SK-N-SH (cell line): ENCODE data around the gene SP110. TPM values are rescaled to one million over a fixed set of nuclear protein-coding genes. Genes with fewer than 3 reads are reported as not detected.

Experiments used
- CTCF ChIA-PET: fragments of 300-600, 350-600 bp; formaldehyde crosslinking; extraction: SDS; loops from one replicate; lab custom pipeline; 2021; lab: Yijun Ruan, JAX
- POLR2A ChIA-PET: fragments of 350-600 bp; sonication (Branson Sonifier 250); formaldehyde crosslinking; extraction: SDS; loops from one replicate; lab custom pipeline; 2020; ENCODE audit warnings: antibody characterized with exemption, inconsistent platforms; lab: Yijun Ruan, JAX
- DNase-seq: peaks from one replicate; pipeline ENCODE4 v3.0.0; 2012
- H2AFZ ChIP-seq: fragments of 200-600 bp; sonication (generic); 2 replicates; pipeline ENCODE4 v1.8.1; 2016; ENCODE audit warnings: antibody characterized with exemption, mild to moderate bottlenecking, low read depth
- H3F3A ChIP-seq: fragments of 200-600 bp; sonication (generic); replicated peaks from 2 replicates; pipeline ENCODE3; 2016; ENCODE audit warnings: antibody characterized with exemption, mild to moderate bottlenecking; ENCODE audit not compliant: insufficient read depth
- H3K27ac ChIP-seq, 2 experiments: fragments of 200-500 bp in 1 of 2; fragments of 200-600 bp in 1 of 2; sonication (Bioruptor generic) in 1 of 2; sonication (generic), shearing (Covaris generic) in 1 of 2; 2 replicates each; pipeline versions ENCODE4 v1.5.1 to v1.6.1; 2014 to 2016; ENCODE audit warnings: low read depth in 2 of 2, inconsistent platforms in 1 of 2, low read length in 1 of 2, mild to moderate bottlenecking in 1 of 2, mixed read lengths in 1 of 2
- H3K27me3 ChIP-seq: fragments of 200-600 bp; sonication (generic), shearing (Covaris generic); 2 replicates; pipeline ENCODE4 v1.6.1; 2016; ENCODE audit warnings: mixed run types; ENCODE audit not compliant: insufficient read depth
- H3K36me3 ChIP-seq, 2 experiments: fragments of 200-500 bp in 1 of 2; fragments of 200-600 bp in 1 of 2; sonication (Bioruptor generic) in 1 of 2; sonication (generic) in 1 of 2; replicated peaks in 1 of 2; 2 replicates each; pipeline versions ENCODE3 to v1.5.1; 2014 to 2016; ENCODE audit warnings: low read length in 1 of 2, mild to moderate bottlenecking in 1 of 2; ENCODE audit not compliant: insufficient read depth in 2 of 2, control insufficient read depth in 1 of 2
- H3K4me1 ChIP-seq, 2 experiments: fragments of 200-500 bp in 1 of 2; fragments of 200-600 bp in 1 of 2; sonication (Bioruptor generic) in 1 of 2; sonication (generic), shearing (Covaris generic) in 1 of 2; 2 replicates each; pipeline versions ENCODE4 v1.5.1 to v1.6.1; 2014 to 2016; ENCODE audit warnings: low read depth in 1 of 2, low read length in 1 of 2, mixed run types in 1 of 2; ENCODE audit not compliant: insufficient read depth in 2 of 2, control insufficient read depth in 1 of 2
- H3K4me2 ChIP-seq: fragments of 200-600 bp; sonication (generic), shearing (Covaris generic); 2 replicates; pipeline ENCODE4 v1.6.1; 2017; ENCODE audit warnings: mixed run types
- H3K4me3 ChIP-seq, 2 experiments: fragments of 200-500 bp in 1 of 2; fragments of 200-600 bp in 1 of 2; sonication (Bioruptor generic) in 1 of 2; sonication (generic), shearing (Covaris generic) in 1 of 2; 2 replicates each; pipeline versions ENCODE4 v1.5.1 to v1.8.1; 2014 to 2016; ENCODE audit warnings: low read depth in 2 of 2, inconsistent platforms in 1 of 2, low read length in 1 of 2, mild to moderate bottlenecking in 1 of 2, mixed read lengths in 1 of 2, moderate library complexity in 1 of 2
- H3K79me2 ChIP-seq: fragments of 200-600 bp; sonication (generic); 2 replicates; pipeline ENCODE4 v1.8.1; 2017; ENCODE audit warnings: mild to moderate bottlenecking; ENCODE audit not compliant: insufficient read depth
- H3K9ac ChIP-seq: fragments of 200-600 bp; sonication (generic); 2 replicates; pipeline ENCODE4 v1.6.1; 2017; ENCODE audit warnings: mixed run types
- H3K9me2 ChIP-seq: fragments of 200-600 bp; sonication (generic); 2 replicates; pipeline ENCODE4 v1.6.1; 2017; ENCODE audit warnings: mixed run types
- H3K9me3 ChIP-seq: fragments of 200-600 bp; sonication (generic); 2 replicates; pipeline ENCODE4 v1.6.1; 2017; ENCODE audit warnings: mixed run types, mild to moderate bottlenecking, moderate library complexity
- H4K20me1 ChIP-seq: fragments of 200-600 bp; sonication (generic); 2 replicates; pipeline ENCODE4 v1.6.1; 2017; ENCODE audit warnings: mild to moderate bottlenecking, mixed run types; ENCODE audit not compliant: insufficient read depth
- CHD2 ChIP-seq: fragments of 150-350 bp; IDR thresholded peaks from 2 replicates; pipeline ENCODE4 v1.6.1; 2018; ENCODE audit warnings: low read length; ENCODE audit not compliant: partially characterized antibody
- EP300 ChIP-seq, 2 experiments: IDR thresholded peaks; 2 replicates each; pipeline versions ENCODE4 v1.4.0 to v1.6.1; 2012; ENCODE audit warnings: borderline replicate concordance in 1 of 2, low read depth in 1 of 2, low read length in 1 of 2
- EZH2phosphoT487 ChIP-seq: fragments of 200-600 bp; sonication (generic); IDR thresholded peaks from 2 replicates; pipeline ENCODE4 v1.6.1; 2017; ENCODE audit warnings: low read depth, mixed run types, mild to moderate bottlenecking, antibody characterized with exemption, moderate library complexity, borderline replicate concordance
- GATA2 ChIP-seq: sonication (generic); formaldehyde crosslinking; IDR thresholded peaks from 2 replicates; pipeline ENCODE4 v1.5.0; 2020; ENCODE audit warnings: mild to moderate bottlenecking, missing genetic modification reagents
- JUND ChIP-seq: IDR thresholded peaks from 2 replicates; pipeline ENCODE4 v1.4.0; 2012
- MEF2A ChIP-seq: IDR thresholded peaks from 2 replicates; pipeline ENCODE4 v1.4.0; 2012; ENCODE audit warnings: low read depth, borderline replicate concordance
- MXI1 ChIP-seq: IDR thresholded peaks from 2 replicates; pipeline ENCODE4 v1.6.1; 2012; ENCODE audit warnings: mild to moderate bottlenecking, low read depth, low read length, improper control_type of control experiment
- NRF1 ChIP-seq: IDR thresholded peaks from 2 replicates; pipeline ENCODE4 v1.6.1; 2012; ENCODE audit warnings: low read depth, mild to moderate bottlenecking, low read length
- POLR2AphosphoS5 ChIP-seq: IDR thresholded peaks from 2 replicates; pipeline ENCODE4 v1.6.1; 2012; ENCODE audit warnings: low read depth, low read length
- RAD21 ChIP-seq: IDR thresholded peaks from 2 replicates; pipeline ENCODE4 v1.6.1; 2012; ENCODE audit warnings: mild to moderate bottlenecking, low read length
- RCOR1 ChIP-seq: fragments of 150-350 bp; IDR thresholded peaks from 2 replicates; pipeline ENCODE4 v1.6.1; 2017; ENCODE audit warnings: antibody characterized with exemption, low read length
- RFX5 ChIP-seq: IDR thresholded peaks from 2 replicates; pipeline ENCODE4 v1.6.1; 2012; ENCODE audit warnings: mild to moderate bottlenecking, improper control_type of control experiment, low read length
- RXRA ChIP-seq: IDR thresholded peaks from 2 replicates; pipeline ENCODE4 v1.4.0; 2012; ENCODE audit warnings: low read depth, mild to moderate bottlenecking, borderline replicate concordance
- SMC3 ChIP-seq: IDR thresholded peaks from 2 replicates; pipeline ENCODE4 v1.6.1; 2012; ENCODE audit warnings: low read depth, low read length, improper control_type of control experiment
- TCF12 ChIP-seq: IDR thresholded peaks from 2 replicates; pipeline ENCODE4 v1.4.0; 2012
- TEAD4 ChIP-seq: IDR thresholded peaks from 2 replicates; pipeline ENCODE4 v1.4.0; 2012; ENCODE audit warnings: mild to moderate bottlenecking, borderline replicate concordance; ENCODE audit not compliant: insufficient read depth
- ZBTB33 ChIP-seq: IDR thresholded peaks from 2 replicates; pipeline ENCODE4 v1.4.0; 2012; ENCODE audit warnings: low read depth, borderline replicate concordance
- WGBS: methylation state at CpG from one replicate; pipeline ENCODE4 v1.1.6; 2017; ENCODE audit warnings: low lambda C conversion rate; 5-methylcytosine and 5-hydroxymethylcytosine counted together
- polyA plus RNA-seq, 3 experiments: library from polyadenylated mRNA; depleted of rRNA; stranded (reverse); fragments of >200 nt; gene quantifications; 2 replicates each; pipeline ENCODE4 v1.2.3, GENCODE V29; 2012
- TF ChIP-seq, protein P1 (sequence below): IDR thresholded peaks from 2 replicates; pipeline ENCODE4 v1.4.0; 2012; ENCODE audit warnings: low read depth
- TF ChIP-seq, protein P2 (sequence below): IDR thresholded peaks from 2 replicates; pipeline ENCODE4 v1.6.1; 2012; ENCODE audit warnings: mild to moderate bottlenecking, low read depth, low read length, moderate library complexity
- TF ChIP-seq, protein P3 (sequence below): IDR thresholded peaks from 2 replicates; pipeline ENCODE4 v1.4.0; 2012; ENCODE audit warnings: low read depth, borderline replicate concordance
- TF ChIP-seq, protein P4 (sequence below): fragments of 200-600 bp; sonication (generic); IDR thresholded peaks from 2 replicates; pipeline ENCODE4 v1.6.1; 2017; ENCODE audit warnings: antibody characterized with exemption, mild to moderate bottlenecking, moderate library complexity

SP110 gene
- polyA plus RNA-seq, 1 of the 3 experiments (the other 2 are of a cell fraction): 10.4 TPM

DNA sequence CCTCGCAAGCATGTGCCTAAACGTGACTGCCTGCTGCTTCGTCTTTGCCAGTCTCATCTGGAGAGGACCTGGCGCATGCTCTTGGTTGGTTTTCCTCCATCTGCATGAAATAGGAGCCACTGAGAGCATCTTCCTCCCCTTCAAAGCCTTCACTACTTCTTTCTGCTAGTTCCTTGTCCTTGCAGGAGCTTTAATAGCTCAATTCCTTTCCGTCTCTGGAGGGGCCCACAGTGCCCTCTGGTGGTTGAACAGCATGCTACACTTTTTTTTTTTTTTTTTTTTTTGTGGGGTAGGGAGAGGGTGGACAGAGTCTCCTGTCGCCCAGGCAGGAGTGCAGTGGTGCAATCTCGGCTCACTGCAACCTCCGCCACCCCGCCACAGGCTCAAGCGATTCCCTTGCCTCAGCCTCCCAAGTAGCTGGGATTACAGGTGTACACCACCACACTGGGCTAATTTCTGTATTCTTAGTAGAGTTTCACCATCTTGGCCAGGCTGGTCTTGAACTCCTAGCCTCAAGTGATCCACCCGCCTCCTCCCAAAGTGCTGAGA lies 59.6 kb downstream of the SP110 start:
- WGBS: 40% methylated on average over 10 of the region's 11 CpGs
- no peaks in the 10 kb centered on the region for H3K79me2 ChIP-seq
- H3K4me1 ChIP-seq: peaks cover 0 to 3% of the 10 kb centered on the region in 2 experiments; a peak in 1 of 4 replicates
- H3K9me3 ChIP-seq: no peaks in the 10 kb centered on the region
- H3K36me3 ChIP-seq: no peaks in the 10 kb centered on the region
- H4K20me1 ChIP-seq: no peaks in the 10 kb centered on the region
- H3K9me2 ChIP-seq: no peaks in the 10 kb centered on the region
- no peak overlapping the region for H2AFZ ChIP-seq
- no peak overlapping the region for H3K9ac ChIP-seq
- H3F3A ChIP-seq: no peaks in the 10 kb centered on the region
- no peak overlapping the region for H3K4me2 ChIP-seq
- H3K27me3 ChIP-seq: no peaks in the 10 kb centered on the region
- peak; percentile 71 for DNase-seq
- H3K4me3 ChIP-seq: no peak overlapping the region
- CTCF ChIA-PET: interaction anchor here (0.5 to 4.3 kb wide), 39 partner anchors 9 to 709 kb away, joined by 3 to 36 read pairs (median 4); partner anchors contain the start of gene SLC16A14
- no peak overlapping the region for H3K27ac ChIP-seq
- no peak for TF ChIP-seq POLR2AphosphoS5
- TF ChIP-seq, protein P1, sequence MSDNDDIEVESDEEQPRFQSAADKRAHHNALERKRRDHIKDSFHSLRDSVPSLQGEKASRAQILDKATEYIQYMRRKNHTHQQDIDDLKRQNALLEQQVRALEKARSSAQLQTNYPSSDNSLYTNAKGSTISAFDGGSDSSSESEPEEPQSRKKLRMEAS: no peak
- TF ChIP-seq GATA2: no peak
- TF ChIP-seq MEF2A: no peak
- TF ChIP-seq MXI1: no peak
- TF ChIP-seq SMC3: peak; percentile 65
- TF ChIP-seq, protein P2, sequence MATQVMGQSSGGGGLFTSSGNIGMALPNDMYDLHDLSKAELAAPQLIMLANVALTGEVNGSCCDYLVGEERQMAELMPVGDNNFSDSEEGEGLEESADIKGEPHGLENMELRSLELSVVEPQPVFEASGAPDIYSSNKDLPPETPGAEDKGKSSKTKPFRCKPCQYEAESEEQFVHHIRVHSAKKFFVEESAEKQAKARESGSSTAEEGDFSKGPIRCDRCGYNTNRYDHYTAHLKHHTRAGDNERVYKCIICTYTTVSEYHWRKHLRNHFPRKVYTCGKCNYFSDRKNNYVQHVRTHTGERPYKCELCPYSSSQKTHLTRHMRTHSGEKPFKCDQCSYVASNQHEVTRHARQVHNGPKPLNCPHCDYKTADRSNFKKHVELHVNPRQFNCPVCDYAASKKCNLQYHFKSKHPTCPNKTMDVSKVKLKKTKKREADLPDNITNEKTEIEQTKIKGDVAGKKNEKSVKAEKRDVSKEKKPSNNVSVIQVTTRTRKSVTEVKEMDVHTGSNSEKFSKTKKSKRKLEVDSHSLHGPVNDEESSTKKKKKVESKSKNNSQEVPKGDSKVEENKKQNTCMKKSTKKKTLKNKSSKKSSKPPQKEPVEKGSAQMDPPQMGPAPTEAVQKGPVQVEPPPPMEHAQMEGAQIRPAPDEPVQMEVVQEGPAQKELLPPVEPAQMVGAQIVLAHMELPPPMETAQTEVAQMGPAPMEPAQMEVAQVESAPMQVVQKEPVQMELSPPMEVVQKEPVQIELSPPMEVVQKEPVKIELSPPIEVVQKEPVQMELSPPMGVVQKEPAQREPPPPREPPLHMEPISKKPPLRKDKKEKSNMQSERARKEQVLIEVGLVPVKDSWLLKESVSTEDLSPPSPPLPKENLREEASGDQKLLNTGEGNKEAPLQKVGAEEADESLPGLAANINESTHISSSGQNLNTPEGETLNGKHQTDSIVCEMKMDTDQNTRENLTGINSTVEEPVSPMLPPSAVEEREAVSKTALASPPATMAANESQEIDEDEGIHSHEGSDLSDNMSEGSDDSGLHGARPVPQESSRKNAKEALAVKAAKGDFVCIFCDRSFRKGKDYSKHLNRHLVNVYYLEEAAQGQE: no peak
- TF ChIP-seq RFX5: no peak
- TF ChIP-seq, protein P3, sequence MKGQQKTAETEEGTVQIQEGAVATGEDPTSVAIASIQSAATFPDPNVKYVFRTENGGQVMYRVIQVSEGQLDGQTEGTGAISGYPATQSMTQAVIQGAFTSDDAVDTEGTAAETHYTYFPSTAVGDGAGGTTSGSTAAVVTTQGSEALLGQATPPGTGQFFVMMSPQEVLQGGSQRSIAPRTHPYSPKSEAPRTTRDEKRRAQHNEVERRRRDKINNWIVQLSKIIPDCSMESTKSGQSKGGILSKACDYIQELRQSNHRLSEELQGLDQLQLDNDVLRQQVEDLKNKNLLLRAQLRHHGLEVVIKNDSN: no peak
- no peak for TF ChIP-seq TCF12
- TF ChIP-seq ZBTB33: no peak
- TF ChIP-seq RXRA: no peak
- TF ChIP-seq, protein P4, sequence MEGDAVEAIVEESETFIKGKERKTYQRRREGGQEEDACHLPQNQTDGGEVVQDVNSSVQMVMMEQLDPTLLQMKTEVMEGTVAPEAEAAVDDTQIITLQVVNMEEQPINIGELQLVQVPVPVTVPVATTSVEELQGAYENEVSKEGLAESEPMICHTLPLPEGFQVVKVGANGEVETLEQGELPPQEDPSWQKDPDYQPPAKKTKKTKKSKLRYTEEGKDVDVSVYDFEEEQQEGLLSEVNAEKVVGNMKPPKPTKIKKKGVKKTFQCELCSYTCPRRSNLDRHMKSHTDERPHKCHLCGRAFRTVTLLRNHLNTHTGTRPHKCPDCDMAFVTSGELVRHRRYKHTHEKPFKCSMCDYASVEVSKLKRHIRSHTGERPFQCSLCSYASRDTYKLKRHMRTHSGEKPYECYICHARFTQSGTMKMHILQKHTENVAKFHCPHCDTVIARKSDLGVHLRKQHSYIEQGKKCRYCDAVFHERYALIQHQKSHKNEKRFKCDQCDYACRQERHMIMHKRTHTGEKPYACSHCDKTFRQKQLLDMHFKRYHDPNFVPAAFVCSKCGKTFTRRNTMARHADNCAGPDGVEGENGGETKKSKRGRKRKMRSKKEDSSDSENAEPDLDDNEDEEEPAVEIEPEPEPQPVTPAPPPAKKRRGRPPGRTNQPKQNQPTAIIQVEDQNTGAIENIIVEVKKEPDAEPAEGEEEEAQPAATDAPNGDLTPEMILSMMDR: peak; percentile 83
- TF ChIP-seq NRF1: no peak
- no peak for TF ChIP-seq CHD2
- TF ChIP-seq EZH2phosphoT487: no peak
- TF ChIP-seq RCOR1: no peak
- TF ChIP-seq TEAD4: no peak
- no peak for TF ChIP-seq JUND
- TF ChIP-seq EP300 (IDR thresholded peaks at IDR 0.05; ENCODE audit: borderline replicate concordance in 1 of 2, low read depth in 1 of 2, low read length in 1 of 2): no peak
- peak; percentile 72 for TF ChIP-seq RAD21
- POLR2A ChIA-PET: interaction anchor here (0.6 kb wide), 1 partner anchor 562 kb away, joined by 5 read pairs; no protein-coding TSS in a partner anchor
